D721Med (cell line): Measurements from ENCODE around the gene AK1.

Experiments
- DNase-seq: peaks from one replicate; pipeline ENCODE4 v3.0.0; 2011; ENCODE audit warnings: low spot score; ENCODE audit not compliant: insufficient read length
- FAIRE-seq: peaks from 2 replicates; lab custom pipeline; 2011; peaks lifted over from hg19 to GRCh38; lab: Jason Lieb, UNC
- CTCF ChIP-seq: IDR thresholded peaks from 2 replicates; pipeline ENCODE4 v1.5.1; 2012; ENCODE audit warnings: mild to moderate bottlenecking, control low read depth; ENCODE audit not compliant: insufficient read depth; ENCODE audit errors: missing control alignments

AK1 gene

DNA sequence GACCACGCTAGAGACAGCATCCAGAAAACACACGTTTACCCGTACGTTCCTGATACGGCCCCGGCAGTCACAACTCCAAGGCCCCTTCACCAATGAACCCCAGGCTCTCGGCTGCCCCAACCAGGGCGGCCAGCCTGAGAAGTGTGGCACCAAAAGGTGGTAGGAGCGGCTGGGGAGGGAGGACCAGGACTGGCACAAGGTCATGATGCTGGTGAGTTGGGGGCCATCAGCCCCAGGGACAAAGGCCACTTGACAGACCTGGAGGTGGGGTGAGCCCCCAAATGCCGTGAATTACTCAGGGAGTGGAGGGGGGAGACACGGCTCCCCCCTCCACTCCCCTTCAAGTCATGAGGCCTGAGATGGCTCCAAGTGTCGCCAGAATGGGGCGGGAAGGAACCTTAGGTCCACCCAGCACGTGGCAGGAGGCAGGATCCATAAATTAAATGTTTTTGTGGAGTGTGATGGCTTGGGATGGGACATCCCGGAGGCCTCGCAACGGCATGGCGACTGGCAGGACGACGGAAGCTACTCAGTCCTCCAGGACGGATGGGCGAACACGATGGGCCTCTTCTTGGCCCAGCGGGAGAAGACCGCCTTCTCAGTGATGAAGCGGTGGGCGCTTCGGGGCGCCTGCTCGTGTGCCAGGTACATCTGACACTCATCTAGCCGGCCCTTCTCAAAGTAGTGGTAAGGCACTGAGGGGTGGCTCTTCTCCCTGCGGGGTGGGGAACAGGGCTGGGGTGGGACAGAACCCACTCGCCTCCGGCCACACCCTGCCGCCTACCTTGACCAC, 30.6 kb upstream of the AK1 start:
- FAIRE-seq: no peak
- TF ChIP-seq CTCF: no peak

DNA sequence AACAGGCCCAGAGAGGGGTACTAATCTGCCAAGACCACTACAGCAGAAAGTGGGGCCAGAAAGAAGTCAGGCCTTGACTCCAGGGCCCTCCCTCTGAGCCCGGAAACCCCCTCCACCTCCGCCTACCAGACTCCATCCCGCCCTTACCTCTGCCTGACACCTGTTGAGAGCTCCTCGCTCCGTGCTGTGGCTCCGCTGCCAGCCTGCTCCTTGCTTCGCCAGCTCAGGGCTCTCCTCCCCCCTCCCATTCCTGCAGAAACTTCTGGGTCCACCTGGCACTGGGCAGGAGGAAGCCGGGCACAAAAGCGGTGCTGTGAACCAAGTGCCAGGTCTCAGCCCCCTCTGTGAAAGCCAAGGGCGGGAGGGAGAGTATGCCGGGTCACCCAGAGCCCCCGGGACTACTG, 28.3 kb upstream of the AK1 start:
- FAIRE-seq (no peak), DNase-seq (no peak)
- TF ChIP-seq CTCF: no peak

More for the DNA sequence above, 30.6 kb upstream of the AK1 start:
- DNase-seq: no peak

DNA sequence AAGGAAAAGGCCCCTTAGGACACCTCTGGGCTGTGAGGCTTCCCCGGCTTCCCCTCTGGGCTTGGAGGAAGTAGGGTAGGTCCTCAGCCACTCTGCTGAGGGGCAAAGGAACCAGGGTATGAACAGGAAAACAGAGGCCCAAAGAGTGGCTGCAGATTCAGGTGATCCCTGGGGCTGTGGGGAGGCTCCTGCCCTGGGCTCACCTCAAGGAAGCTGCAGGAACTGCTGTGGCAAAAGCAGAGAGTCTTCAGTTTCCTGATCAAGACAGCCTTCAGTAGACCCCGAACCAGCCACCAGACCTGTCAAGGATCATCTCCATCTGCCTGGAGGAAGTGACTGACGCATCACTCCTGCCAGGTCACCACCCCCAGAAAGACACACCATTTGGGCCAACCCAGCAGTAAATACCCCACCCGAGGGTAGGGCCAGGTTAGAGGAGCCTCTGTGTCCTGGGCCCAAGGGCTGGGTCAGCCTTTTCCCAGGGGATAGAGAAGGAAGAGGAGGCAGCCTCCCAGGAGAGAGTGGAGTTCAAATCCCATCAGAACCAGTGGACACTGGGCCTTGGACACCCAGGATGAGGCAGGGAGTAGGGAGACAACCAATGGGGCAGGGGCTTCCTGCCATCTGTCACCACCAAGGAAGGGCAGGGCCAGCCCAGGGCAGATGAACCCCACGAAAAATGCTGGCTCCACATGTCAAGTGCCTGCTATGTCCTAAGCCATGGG, 27.7 kb upstream of the AK1 start:
- no peak for FAIRE-seq
- DNase-seq: no peak
- no peak for TF ChIP-seq CTCF

GRCh38 chr9:127904561-127905003, 27.1 kb upstream of the AK1 start:
- no peak for DNase-seq
- no peak for FAIRE-seq

DNA sequence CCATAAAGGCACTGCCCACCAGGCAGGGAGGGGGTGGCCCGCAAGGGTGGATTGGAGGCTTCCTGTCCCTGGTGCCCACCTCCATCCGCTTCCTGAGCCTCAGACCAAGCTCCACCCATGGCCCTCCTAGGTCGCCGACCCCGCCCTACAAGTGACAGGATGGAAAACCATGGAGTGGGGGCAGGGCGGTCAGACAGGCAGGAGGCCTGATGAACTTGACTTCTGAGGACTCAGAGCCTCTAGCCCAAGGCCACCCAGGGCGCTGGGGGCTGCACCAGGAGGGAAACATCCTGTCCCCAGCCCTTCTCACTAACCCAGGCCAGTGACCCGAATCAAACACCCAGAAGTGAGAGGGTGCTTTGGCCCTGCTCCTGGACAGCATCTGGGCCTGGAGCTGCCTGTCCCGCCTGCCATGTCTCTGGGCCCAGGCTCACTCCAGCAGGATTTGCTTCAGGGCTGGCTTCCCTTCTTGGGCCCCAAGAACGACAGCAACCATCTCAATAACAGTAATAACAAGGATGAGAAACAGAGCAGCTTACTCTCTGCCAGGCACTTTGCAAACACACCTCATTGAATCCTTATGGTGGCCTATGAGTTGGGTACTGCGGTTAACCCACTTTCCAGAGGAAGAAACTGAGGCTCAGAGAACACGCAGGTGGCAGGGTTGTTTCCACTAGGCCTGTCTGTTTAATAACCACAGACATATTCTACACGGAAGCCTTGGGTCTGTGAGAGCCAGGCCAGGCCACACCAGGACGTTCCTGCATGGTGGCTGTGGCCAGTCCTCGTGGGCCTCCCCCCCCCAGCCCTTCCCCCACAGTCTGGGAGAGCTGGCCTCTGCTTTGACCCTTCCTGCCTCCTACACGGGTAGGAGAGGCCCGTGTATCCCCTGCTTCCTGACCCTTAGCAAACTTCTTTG, 26.3 kb upstream of the AK1 start:
- no peak for FAIRE-seq
- no peak for TF ChIP-seq CTCF
- no peak for DNase-seq

More at GRCh38 chr9:127904561-127905003, 27.1 kb upstream of the AK1 start:
- no peak for TF ChIP-seq CTCF

GRCh38 chr9:127899128-127899943, 21.9 kb upstream of the AK1 start, which contains the start of gene ST6GALNAC6:
Gene ST6GALNAC6, minus strand, starts transcription at chr9:127899603. Its CDS starts 1,622 bp downstream, at chr9:127897981.
- TF ChIP-seq CTCF: no peak
- DNase-seq: peak; percentile 79
- FAIRE-seq: no peak
